Fibroblast of skin of right biceps (primary cell): ENCODE results near the gene GRIN3A.
"Not testable (repeated sequence)": the region's sequence is repeated elsewhere in the genome, so short reads cannot be mapped to it uniquely, and the experiment has no call there.

Source experiments
- DNase-seq: peaks from one replicate; pipeline ENCODE4 v3.0.0-alpha.2; 2013

The GRIN3A gene

DNA sequence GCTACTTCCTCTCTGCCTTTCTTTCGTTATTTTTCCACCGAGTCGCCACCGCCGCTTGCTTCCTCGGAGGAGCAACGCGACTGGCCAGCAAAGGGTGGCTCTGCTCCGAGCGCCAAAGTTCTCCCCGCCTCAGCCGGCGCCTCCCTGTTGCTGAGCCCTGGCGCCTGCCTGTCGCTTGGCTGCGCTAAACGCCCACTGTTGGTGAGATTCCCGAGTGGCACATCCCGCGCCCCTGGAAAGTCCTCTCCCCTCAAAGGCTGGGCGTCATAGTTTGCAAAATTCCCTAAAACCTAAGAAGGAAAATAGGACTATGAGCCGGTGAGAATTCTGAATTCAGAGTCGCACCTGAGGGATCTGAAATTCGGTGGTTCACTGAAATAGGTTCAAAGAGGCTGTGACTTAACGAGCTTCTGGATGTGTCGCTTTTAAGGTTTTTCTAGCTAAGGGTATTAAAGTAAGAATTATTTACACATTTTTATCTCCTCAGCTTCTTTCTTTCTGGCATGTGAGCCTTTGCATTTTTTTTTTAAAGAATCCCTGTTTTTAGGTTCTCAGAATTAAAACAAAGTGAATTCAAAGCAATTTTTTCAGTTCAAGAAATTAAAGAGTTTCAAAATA, at the start of gene GRIN3A:
GRIN3A (minus strand) TSS at position 82 of the 618 bp plus-strand sequence. CDS start 668 bp downstream, outside the sequence.
- DNase-seq, result peak; percentile 10

GRCh38 chr9:101787891-101788290, 49.4 kb upstream of the GRIN3A start:
- no peak for DNase-seq

GRCh38 chr9:101778332-101778731, 39.9 kb upstream of the GRIN3A start:
- no peak for DNase-seq

- no peak for DNase-seq
Measured at GRCh38 chr9:101764472-101764871, 26.0 kb upstream of the GRIN3A start.

DNA sequence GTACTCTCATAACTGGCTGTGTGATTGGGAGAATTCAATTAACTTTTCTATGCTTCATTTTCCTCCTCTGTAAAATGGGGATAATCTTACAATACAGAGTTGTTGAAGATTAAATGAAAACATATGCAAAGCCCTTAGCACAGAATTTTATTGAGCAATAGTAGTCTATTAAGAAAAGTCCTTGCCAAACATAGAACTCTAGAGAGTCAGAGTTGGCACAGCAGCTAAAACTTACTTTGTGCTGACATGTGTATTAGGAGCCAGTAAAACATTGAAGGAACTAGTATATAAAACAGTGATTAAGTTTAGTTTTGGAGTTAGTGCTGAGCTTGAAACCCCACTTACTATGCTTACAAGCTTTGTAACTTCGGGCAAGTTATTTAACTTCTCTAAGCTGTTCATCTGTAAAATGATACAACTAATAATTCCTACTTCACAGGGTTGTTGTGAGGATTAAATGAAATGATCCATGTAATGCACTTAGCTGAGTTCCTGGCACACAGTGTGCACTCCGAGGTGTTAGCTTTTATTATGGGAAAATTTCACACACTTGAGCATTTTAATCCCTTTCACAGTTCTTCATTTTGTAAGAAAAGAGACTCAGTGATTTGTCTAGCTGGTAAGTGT, 20.0 kb upstream of the GRIN3A start:
- DNase-seq, result no peak

GRCh38 chr9:101753716-101754115, 15.3 kb upstream of the GRIN3A start:
- DNase-seq, result no peak

DNA sequence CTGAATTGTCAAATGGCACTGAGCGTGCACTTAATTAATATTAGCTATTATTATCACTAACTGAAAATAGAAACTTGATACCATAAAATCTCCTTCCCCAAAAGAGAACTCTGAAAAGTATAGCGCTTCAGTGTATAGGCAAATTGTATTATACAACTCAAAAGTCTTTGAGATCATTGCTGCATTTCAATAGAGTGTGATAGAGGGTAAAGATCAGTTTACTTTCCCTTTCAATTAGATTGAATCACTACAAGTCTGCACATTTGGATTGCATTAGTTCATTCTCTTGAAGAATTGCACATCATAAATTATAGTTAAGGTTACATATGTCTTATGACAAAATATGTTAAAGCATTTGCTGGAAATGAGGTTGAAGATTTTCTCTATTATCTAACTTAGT, 13.4 kb upstream of the GRIN3A start:
- no peak for DNase-seq

- DNase-seq, result no peak
Measured at GRCh38 chr9:101739311-101739710, 864 bp upstream of the GRIN3A start.

DNA sequence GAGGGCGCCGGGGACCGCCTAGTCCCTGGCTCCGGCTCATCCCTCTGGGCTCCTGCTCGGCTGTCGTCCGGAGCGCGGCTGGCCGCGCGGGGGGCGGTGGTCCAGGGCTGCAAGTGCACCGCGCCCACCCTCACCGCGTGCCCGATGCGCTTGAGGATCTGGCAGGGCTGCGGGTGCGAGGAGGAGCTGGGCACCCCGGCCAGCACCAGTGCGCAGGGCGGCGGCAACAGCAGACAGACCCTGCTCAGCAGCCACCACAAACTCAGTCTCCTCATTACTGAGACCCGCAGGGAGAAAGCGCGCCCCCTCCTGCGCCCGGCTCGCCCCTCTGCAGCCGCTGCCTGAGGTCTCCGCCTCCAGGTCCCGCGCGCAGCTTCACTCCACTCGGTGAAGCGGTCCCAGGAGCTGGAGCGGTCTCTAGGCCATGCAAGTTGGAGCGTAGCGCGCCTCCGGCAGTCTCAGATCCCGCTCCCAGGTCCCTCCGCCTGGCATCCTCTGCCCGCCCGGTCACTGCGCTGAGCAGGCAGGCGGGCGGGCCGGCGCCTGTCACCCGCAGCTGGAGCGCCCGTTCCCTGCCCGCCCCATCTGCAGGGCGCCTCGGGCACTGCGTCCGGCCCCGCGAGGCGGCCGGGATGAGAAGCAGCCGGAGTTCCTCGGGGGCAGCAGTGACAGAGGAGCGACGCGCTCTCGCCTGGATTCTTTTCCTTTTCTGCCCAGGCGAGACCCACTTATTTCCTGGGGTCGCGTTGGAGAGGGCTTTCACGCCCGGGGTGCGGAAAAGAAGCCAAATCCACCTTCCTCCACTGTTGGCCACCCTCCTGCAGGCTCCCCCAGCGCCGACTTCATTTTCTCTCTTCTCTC, 512 bp downstream of the GRIN3A start:
- no peak for DNase-seq

- DNase-seq, result no peak
Measured at GRCh38 chr9:101737165-101737704, 1.2 kb downstream of the GRIN3A start.

DNA sequence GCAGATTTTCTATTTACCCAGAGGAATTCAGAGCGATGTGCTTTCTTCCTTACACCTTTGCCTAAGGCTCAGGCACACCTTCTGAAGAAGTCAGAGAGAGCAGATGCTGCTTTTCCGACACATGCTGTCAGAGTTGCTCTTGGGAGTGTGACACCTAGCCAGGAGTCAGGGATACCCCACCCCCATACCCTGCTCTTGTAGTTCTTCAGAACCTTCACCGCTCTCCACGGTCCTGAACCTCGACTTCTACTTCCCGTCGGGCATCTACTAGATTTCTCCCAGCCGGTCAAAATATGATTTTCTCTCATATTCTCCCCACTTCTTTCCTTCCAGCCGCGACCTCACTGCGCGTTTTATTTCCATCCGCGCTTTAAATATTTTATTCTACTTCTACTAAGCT, 1.7 kb downstream of the GRIN3A start:
- peak; percentile 38 for DNase-seq

GRCh38 chr9:101731429-101731828, 7.0 kb downstream of the GRIN3A start:
- DNase-seq, result no peak

GRCh38 chr9:101727612-101728524, 10.6 kb downstream of the GRIN3A start:
- DNase-seq, result peak; percentile 25

DNA sequence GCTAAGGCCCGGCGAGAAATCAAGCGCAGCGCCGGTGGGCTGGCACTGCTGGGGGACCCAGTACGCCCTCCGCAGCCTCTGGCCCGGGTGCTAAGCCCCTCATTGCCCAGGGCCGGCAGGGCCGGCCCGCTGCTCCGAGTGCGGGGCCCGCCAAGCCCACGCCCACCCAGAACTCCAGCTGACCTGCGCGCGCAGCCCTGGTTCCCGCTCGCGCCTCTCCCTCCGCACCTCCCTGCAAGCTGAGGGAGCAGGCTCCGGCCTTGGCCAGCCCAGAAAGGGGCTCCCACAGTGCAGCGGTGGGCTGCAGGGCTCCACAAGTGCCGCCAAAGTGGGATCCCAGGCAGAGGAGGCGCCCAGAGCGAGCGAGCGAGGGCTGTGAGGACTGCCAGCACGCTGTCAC, 14.2 kb downstream of the GRIN3A start:
- DNase-seq, result not testable (repeated sequence)

DNA sequence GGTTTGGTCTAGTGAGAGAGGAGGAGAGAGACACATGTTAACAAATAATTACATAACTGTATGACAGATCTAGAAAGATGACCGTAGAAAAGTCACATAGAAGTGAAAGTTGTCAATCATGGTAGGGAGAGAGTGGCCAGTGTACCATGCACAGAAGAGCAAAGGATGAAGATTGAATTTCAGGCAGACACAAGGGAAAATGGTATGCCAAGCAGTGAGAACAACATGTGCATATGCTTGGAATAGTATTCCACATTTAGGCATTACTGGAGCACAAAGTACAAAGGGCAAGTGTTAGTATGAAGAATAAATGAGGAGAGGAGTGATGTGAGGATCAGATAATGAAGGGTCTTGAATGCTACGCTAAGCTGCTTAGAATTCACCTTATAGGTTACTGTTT, 20.3 kb downstream of the GRIN3A start:
- DNase-seq, result no peak

DNA sequence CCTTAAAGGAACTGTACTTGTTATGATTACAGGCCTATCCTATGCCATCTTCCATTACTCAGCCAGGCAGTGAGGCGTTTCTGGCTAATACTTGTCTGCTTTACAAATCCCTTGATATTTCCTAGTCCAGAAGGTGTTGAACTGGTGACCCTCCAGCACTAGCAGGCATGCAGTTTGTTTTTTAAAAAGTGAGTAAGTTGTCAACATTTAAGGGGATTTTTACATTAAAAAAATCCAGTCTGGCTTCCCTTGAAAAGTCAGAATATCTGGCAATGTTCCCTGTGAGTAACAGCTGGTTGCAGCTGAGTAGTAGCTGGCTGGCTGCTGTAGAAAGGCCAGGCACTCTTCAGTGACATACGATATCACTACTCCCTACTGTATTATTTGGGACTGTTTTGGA, 21.8 kb downstream of the GRIN3A start:
- DNase-seq, result peak; percentile 28

- no peak for DNase-seq
Measured at GRCh38 chr9:101711330-101711941, 27.0 kb downstream of the GRIN3A start.

- no peak for DNase-seq
Measured at GRCh38 chr9:101708855-101709254, 29.6 kb downstream of the GRIN3A start.

- no peak for DNase-seq
Measured at GRCh38 chr9:101707721-101708120, 30.7 kb downstream of the GRIN3A start.

DNA sequence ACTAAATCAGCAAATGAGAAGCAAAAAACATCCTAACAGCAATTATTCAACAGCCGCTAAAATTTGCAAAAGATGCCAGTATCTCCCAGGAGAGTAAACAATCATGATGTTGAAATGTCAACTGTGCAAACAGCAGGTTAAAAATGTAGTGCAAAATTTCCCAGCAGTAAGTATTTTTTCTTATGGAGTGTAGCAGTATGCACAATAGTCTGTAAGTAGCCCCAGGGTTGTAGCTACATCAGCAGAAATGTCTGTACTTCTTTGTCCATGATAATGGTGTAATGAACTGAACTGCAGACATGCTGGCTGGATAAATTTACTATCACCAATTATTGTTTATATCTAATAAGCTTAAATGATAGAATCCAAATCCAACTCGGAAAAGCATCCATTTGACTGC, 31.4 kb downstream of the GRIN3A start:
- no peak for DNase-seq

- DNase-seq, result no peak
Measured at GRCh38 chr9:101706261-101706798, 32.1 kb downstream of the GRIN3A start.
